Stimulated activated CD8-positive, alpha-beta memory T cell treated with anti-CD3 and anti-CD28 coated beads, Interleukin-4, amount 100 ng/mL, for 1 hour (primary cell): ENCODE results near the gene DGLUCY.
"Not testable (repeated sequence)": the region's sequence is repeated elsewhere in the genome, so short reads cannot be mapped to it uniquely, and the experiment has no call there.

ENCODE experiments used
- DNase-seq, 2 donors: peaks; one replicate each; pipeline ENCODE4 v3.0.0-alpha.2; 2020; ENCODE audit warnings: low read depth in 2 of 2, low spot score in 1 of 2

DGLUCY gene

GRCh38 chr14:91113829-91114078, at the start of gene DGLUCY:
Gene DGLUCY (plus strand): TSS chr14:91114073. CDS start chr14:91160295, 46,222 bp downstream.
- peak in 1 of 2 donors; percentile 31 for DNase-seq

DNA sequence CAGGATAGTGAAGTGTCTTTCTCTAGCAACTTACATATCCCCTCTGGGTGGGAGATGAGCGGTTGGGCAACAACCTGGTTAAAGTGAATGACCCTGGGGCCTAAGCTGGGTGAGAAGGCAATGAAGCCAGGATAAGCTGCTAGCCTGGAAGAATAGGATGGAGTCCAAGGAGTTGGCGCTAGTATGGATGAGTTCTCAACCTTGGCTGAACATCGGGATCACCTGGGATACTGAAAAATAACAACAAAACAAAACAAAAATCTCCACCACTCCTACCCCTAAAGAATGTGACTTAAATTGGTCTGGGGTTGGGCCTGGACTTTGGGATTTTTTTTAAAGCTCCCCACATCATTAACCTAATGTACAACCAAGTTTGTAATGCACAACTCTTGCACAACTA, 48.6 kb upstream of the DGLUCY start:
- DNase-seq = no peak

- DNase-seq = no peak
Measured at GRCh38 chr14:91067186-91067585, 46.7 kb upstream of the DGLUCY start.

DNA sequence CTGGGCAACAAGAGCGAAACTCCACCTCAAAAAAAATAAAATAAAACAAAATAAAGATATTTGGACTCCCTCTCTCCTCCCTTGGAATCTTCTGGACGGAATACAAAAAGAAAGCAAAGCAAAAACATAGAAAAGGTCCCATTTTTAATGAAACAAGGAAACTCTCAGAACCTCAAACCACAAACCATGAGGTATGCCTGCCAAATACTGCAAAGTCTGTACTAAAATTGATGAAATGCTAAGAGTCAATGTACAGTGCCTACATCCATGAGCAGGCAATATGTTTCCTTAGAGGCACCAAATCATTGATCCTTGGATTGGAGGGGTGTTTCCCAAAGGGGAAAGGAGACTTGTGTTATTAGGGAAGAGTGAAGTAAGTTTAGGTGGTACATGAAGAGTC, 45.2 kb upstream of the DGLUCY start:
- no peak for DNase-seq

GRCh38 chr14:91070572-91070971, 43.3 kb upstream of the DGLUCY start:
- no peak for DNase-seq

- DNase-seq = no peak
Measured at GRCh38 chr14:91075553-91075952, 38.3 kb upstream of the DGLUCY start.

- no peak for DNase-seq
Measured at GRCh38 chr14:91078095-91078737, 35.7 kb upstream of the DGLUCY start.

GRCh38 chr14:91080071-91080470, 33.8 kb upstream of the DGLUCY start:
- DNase-seq = no peak

- no peak for DNase-seq
Measured at GRCh38 chr14:91082282-91082681, 31.6 kb upstream of the DGLUCY start.

GRCh38 chr14:91084516-91084915, 29.4 kb upstream of the DGLUCY start:
- no peak for DNase-seq

- not testable (repeated sequence) for DNase-seq
Measured at GRCh38 chr14:91087470-91087869, 26.4 kb upstream of the DGLUCY start.

- no peak for DNase-seq
Measured at GRCh38 chr14:91088585-91089235, 25.2 kb upstream of the DGLUCY start.

DNA sequence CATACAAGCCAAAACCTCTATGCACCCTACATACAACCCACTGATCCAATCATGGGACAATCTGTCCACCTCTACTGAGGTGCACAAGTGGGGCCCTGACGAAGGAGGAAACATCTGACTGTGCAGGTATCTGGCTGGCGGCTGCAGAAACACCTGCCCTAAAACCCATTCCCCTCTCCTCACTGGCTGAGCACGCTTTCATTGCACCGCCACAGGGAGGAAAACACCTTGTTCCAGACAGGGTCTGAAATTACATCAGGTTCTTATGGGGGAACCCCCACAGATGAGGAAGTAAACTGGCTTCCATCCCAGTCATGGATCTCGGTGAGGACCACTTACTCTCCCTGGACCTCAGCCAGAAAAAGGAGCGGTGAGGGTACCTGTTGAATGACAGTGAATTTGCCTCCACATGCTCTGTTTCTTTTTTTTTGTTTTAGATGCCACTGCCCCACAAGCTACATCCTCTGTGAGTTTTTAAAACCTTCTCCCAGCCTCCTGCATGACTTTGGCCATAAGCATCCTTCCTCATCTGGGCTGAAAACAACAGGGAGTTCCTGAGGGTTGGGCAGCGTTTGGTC, 23.8 kb upstream of the DGLUCY start:
- DNase-seq = no peak

- DNase-seq = no peak
Measured at GRCh38 chr14:91090743-91091142, 23.1 kb upstream of the DGLUCY start.

- no peak for DNase-seq
Measured at GRCh38 chr14:91092073-91092472, 21.8 kb upstream of the DGLUCY start.

- not testable (repeated sequence) for DNase-seq
Measured at GRCh38 chr14:91093743-91094472, 20.0 kb upstream of the DGLUCY start.

DNA sequence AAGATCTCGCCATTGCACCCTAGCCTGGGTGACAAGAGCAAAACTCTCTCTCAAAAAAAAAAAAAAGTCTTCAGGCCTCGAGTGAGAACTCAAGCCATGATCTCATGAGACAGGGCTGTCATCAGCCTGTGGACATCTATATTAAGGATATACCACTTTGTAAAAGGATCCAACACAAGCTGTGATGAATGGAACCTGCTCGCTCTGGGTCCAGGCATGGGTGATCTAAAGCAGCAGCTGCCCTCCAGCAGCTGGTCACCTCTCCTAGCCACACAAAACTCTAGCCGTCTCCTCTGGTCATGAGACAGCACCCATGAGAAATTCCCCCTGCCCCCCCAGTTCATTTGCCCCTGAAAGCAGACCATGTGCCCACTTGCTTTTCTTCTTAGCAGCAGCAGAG, 19.1 kb upstream of the DGLUCY start:
- no peak for DNase-seq

DNA sequence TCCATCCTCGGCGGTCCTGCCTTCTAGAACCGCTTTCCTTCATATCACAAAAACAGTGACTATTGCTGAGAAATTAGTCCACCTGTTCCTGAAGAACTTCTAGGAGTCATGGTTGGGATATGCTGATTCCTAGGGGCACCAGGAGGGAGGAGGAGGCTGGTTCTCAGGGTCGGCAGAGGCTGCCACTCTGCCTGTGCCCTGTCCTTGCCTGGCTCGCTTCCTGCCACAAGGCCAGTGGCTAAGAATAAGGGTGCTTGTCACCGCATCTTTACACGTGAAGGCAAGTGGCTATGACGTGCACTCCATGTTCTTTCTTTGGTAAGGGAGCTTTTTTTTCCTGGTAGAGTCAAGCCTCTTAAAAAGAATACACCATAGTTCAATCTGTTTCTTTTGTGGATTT, 18.7 kb upstream of the DGLUCY start:
- DNase-seq = no peak

DNA sequence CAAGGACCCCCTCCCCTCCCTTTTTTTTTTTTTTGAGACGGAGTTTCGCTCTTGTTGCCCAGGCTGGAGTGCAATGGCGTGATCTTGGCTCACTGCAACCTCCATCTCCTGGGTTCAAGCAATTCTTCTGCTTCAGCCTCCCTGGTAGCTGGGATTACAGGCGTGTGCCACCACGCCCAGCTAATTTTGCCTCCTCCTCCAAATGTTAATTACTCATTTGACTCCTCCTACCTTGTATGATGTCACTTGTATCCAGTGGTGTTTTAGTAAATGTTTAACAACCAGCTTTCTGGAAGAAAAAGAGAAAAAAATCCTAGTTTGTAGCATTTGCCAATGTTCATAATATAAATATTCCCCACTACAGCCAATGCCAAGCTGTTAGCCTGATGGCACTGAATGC, 16.2 kb upstream of the DGLUCY start:
- not testable (repeated sequence) for DNase-seq

GRCh38 chr14:91098591-91098990, 15.3 kb upstream of the DGLUCY start:
- no peak for DNase-seq

- DNase-seq = no peak
Measured at GRCh38 chr14:91100102-91100501, 13.8 kb upstream of the DGLUCY start.

DNA sequence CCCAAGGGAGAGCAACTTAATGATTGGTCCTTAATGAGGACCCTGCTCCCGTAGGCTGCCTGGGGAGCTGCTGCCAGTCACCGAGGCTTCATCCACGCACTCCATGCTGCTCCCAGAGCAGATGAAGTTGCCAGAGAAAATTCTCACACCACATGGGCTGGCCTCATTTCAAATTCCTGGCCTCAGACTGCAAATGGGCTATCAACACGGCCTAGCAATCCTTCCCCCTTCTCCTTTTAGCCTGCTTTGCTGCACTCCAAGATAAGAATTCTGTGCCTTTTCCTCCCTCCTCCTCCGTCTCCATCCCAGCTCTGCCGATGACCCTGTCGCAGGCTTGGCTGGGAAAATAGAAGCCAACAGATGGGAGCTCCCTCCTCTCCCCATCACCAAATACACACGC, 10.8 kb upstream of the DGLUCY start:
- DNase-seq = no peak
